ENCODE measurements around the gene SRGN.
"Not testable (repeated sequence)": the region's sequence is repeated elsewhere in the genome, so short reads cannot be mapped to it uniquely, and the experiment has no call there.

Gene SRGN, protein sequence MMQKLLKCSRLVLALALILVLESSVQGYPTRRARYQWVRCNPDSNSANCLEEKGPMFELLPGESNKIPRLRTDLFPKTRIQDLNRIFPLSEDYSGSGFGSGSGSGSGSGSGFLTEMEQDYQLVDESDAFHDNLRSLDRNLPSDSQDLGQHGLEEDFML

DNA sequence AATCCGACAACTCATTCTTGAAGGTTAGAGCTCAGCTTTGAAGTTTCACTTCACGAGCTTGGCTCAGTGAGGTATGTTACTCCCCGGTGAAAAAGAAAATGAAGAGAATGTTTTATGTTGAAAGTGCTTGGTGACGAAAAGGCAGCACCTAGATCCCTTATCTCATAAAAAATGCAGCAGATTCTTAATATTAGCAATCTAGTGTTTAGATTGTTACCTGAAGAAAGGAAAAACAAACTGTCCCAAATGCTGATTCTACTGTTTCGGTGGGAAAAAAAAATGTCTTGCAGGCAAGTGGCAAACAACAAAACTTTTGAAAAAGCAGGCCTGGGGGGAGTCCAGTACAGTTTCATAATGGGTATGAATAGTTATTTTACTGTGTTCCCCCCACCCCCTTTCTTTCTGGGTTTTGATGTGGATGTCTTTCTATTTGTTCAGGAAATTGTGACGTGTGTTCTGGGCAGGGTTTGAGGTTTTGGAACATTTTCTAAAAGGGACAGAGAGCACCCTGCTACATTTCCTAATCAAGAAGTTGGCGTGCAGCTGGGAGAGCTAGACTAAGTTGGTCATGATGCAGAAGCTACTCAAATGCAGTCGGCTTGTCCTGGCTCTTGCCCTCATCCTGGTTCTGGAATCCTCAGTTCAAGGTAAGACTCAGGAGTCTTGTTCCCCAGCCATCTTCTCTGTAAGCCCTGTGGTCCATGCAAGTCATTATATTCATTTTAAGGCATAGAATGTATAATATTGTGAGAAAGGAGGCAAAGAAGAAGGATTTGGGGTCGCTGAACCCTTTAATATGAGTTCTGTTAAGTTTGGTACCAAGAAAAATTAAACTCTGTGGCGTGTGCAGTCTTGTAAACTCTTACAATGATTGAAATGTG, at the start of gene SRGN:
Gene SRGN, plus strand, starts transcription at position 514 of the 881 bp plus-strand sequence. Its CDS starts 55 bp downstream, at position 569.
- DNase-seq, result peak; percentile 80

DNA sequence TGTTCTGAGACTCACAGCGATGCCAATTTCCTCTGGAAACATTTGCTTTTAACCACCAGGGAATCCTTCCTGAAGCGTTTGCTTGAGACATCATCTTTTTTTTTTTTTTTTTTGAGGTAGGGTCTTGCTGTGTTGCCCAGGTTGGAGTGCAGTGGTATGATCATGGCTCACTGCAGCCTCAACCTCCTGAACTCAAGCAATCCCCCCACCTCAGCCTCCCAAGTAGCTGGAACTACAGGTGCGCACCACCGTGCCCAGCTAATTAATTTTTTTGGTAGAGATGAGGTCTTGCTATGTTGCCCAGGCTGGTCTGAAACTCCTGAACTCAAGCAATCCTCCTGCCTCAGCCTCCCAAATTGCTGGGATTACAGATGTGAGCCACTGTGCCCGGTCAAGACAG, 47.0 kb upstream of the SRGN start:
- not testable (repeated sequence) for DNase-seq

DNA sequence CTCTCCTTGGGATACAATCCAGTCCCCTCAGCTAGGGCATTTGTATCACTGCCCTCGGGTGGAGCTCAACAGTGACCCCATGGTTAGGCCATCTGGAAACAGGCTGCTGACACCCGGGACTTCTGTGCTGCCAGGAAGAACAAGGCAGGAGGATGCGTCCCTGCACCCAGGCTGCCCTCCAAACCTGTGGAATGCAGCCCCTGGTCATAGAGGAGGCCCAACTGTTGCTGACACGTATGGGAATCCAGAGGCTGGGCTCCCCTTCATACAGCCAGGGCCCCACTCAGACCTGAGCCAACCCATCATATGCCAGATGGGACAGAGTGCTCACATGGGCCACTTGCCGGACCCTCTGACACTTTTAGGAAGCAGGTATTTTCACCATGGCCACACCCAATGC, 45.5 kb upstream of the SRGN start:
- no peak for DNase-seq

DNA sequence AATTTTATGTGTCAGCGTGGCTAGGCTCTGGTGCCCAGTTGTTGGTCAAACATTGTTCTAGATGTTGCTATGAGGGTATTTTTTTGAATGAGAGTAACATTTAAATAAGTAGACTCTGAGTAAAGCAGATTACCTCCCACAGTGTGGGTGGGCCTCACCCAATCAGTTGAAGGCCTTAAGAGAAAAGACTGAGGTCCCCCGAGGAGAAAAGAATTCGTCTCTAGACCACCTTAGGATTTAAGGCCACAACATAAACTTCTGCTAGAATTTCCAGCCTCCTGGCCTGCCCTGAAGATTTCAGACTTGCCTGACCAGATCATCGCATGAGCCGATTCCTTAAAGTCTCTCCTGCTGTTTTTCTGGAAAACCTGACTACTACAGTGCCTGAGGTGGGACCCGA, 45.1 kb upstream of the SRGN start:
- no peak for DNase-seq

DNA sequence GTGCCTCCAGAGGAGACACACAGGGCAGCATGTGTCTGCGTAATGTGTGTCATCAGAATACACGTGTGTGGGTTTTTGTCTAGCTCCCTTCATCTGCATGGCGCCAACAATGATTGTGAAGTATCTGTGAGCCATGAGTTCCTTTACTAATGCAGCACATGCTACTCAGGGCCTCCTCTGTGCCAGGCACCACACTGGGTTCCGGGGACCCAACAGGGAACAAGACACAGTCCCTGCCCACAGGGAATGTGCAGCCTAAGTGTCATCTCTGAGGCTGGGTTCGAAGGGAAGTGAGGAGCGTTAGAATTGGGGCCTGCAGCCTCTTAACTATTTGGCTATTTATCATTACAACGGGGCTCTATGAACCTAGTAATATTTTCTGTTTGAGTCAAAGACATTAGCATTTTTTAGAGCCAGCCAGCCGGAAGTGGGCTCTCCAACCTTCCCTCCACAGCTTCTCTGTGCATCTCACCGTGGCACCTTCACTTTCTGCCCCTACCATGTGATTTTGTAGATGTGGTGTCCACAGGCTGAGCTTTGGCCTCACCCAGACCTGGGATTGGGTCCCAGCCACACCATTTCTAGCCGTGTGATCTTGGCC, 43.9 kb upstream of the SRGN start:
- no peak for DNase-seq

DNA sequence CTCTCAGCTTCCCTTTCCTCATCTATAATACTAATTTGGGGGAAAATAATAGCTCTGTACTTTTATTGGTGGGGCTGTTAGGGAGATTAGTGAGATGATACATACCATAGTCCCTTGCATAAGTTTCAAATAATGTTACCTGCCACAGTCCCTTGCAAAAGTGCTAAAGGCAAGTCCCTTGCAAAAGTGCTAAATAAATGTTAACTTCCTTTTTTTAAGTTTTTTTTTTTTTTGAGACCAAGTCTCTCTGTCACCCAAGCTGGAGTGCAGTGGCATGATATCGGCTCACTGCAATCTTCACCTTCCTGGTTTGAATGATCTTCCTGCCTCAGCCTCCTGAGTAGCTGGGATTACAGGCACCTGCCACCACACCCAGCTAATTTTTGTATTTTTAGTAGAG, 43.4 kb upstream of the SRGN start:
- no peak for DNase-seq

DNA sequence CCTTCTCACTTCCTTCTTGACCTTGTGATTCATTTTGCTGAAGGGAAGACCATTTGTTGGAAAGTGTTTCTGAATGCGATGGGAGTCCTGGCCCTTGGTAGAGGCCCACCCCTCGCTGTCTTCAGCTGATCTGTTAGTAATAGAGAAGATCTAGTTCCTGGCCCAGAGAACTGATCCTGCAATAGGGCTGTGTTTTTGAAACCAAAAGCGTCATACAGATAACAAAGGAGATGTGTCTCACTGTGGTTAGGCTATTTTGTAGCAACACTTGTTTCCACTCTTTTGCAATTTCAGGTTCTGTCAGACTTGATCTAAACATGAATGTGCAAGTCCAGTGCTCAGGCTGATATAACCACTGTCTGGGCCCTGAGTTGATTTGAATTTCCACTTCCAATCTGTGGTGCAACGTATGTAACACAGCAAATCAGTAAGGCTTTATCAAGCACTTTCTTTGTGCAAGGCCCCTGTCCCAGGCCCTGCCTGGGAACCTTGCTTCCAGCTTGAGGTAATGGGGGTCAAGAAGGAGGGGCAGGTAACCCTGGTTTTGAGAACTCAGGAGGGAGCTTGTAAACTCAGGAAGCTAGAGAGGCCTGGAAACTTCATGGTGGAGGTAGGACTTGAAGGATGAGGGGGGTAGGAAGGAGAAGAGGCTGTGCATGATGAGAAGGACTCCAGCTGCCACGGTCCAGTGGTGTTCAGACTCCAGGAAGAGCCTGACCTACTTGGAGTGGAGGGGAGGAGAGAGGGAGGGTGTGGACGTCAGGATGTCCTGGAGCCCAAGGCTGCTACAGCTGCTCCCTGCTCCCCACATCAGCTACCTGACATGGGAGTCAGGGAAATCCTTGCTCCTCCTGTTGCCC, 42.2 kb upstream of the SRGN start:
- DNase-seq, result peak; percentile 63

DNA sequence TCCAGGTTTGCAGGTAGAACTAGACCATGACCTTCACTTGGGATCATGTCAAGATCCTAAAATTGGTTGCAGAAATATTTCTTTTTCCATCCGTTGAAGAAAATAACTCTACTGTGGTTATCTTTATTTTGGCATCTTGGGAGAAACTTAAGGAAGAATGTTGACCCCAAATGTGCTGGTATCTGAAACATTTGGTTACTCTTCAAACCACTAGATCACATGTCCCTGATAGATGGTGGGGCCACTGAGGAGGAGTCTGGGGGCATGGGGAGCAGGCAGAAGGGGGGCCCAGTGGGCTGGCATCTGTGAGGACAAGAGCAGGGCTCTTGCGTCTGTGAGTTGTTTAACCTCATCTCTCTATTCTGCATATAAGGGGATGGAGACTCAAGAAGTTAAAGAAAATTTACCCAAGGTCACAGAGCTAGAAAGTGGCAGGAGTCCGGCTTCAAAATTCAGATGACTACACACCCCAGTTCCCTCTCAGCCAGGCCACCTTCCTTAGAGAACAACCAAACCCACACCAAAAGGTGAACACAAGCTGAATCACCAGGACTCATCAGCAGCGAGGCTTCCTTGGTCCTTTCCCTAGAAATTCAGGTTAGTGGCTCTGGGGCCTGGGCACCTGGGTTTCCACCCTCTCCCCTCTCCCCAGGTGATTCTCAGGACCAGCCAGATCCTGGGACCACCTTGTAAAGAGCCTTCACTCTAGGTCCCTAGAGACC, 40.6 kb upstream of the SRGN start:
- DNase-seq, result no peak

DNA sequence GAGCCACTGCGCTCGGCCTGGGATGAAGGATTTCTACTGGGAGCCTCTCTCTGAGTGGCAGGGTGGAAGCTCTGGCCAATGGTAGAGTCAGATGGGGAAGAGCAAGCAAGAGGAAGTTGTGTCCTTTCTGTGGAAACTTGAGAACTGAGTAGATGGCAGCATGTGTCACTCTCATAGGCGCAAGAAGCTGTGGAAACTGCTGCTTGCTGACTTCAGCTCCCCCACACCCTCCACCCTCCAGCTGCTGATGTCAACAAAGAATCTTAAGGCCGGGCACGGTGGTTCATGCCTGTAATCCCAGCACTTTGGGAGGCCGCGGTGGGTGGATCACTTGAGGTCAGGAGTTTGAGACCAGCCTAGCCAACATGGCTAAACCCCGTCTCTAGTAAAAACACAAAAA, 39.8 kb upstream of the SRGN start:
- peak; percentile 70 for DNase-seq

DNA sequence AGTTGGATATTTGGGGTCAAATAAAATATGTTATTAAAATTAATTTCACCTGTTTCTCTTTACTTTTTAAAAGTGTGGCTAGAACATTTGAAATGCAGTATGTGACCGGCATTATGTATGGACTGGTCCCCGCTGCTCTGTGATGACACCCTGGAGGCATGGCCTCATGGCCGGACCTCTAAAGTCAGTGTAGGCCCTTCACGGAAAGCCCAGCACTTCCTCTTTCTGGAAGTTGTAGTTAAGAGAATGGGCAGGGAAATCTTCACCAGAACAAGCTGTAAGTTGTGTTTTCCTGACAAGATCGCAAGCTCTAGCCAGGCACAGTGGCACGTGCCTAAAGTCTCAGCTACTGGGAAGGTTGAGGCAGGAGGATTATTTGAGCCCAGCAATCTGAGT, 38.3 kb upstream of the SRGN start:
- no peak for DNase-seq

DNA sequence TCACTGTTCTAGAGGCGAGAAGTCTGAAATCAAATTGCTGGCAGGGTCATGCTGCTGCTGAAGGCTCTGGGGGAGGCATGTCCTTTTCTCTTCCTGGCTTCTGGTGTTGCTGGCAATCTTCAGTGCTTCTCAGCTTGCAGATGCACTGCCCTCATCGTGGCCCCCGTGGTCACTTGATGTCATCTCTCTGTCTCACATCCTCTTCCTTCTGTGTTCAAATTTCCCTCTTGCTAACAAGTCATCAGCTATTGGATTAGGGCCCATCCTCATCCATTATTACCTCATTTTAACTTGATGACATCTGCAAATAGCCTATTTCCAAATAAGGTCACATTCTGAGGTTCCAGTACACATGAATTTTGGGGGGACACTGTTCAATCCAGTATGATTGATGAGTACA, 36.6 kb upstream of the SRGN start:
- DNase-seq, result no peak

DNA sequence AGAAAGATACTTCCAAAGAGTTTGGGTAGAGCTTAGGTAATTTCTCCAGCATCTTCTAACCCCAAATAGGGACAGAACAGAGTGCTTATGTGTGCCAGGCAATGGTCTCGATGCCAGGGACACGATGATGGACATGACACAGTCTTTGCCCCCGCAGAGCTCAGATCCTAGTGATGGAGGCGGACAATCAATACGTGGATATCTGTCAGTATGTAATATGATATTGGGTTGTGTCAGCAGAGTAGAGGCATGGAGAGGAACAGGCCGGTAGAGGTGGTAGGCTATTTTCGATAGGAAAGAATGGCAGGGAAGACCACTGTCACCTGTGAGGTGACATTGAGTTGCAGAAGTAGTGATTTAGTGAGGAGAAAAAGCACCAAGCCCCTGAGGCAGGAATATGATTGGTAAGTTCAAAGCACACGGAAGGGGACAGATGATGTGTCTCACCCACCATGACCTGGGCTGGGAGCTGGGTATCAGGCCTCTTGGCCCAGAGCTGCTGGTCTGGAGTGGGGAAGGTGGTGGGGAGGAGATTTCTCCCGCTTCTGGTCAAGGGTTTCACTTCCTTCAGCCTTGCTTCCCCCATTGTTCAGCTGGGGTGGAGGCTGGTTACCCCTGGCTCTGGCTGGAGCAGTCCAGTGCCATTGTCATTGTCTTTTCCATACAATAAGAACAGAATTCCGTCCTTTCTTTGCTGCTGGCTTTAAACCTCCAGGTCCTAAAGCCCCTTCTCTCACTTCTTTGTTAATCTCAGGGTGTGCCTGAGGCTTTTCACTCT, 36.0 kb upstream of the SRGN start:
- no peak for DNase-seq

DNA sequence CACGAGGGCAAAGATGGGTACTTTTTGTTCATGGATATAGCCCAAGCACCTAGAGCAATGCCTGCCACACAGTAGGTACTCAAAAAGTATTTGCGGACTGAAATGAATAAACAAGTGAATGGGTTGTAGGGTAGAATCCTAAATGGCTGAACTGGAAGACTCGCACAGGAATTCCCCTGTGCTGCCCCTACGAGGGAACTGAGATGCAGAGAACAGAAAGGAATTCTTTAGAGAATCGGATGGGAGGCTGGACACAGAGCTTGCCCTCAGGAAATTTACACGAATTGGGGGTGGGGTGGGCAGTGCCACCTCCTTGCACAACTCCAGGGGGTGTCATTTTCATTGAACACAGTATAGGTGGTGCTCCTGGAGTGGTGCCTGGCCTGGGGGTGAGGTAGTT, 35.2 kb upstream of the SRGN start:
- no peak for DNase-seq

DNA sequence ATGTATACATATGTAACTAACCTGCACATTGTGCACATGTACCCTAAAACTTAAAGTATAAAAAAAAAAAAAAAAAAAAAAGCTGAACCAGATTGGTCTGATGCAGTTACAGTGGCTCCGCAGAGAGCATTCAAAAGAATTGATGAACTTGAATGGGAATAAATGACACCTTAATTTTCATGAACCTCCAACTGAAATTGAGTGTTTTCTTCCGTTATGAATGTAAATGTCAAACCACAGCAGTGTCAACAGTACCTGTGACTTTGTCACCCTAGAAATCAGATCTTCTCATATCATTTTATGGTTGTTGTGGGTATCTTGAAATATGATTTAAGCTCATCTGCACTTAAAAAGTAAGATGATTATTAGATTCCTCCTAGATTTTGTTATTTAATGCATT, 32.7 kb upstream of the SRGN start:
- no peak for DNase-seq

DNA sequence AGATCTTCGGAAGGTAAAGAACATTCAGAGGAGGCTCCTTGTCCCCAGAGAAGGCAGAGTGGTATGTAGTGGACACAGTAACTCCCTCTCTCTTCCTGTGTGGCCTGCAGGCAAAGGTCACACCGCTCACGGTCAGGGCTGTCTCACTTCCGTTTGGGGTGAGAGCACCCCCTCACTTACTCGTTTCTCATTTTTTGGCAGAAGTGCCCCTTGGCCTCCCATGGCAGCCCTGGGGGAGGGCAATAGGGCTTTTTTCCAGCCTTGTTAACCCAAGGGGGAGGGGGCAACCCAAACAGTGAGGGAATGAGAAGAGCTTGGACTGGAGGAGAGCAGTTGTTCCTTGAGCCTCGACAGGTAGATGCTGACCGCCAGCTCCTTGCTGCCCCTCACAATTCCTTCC, 31.8 kb upstream of the SRGN start:
- no peak for DNase-seq

DNA sequence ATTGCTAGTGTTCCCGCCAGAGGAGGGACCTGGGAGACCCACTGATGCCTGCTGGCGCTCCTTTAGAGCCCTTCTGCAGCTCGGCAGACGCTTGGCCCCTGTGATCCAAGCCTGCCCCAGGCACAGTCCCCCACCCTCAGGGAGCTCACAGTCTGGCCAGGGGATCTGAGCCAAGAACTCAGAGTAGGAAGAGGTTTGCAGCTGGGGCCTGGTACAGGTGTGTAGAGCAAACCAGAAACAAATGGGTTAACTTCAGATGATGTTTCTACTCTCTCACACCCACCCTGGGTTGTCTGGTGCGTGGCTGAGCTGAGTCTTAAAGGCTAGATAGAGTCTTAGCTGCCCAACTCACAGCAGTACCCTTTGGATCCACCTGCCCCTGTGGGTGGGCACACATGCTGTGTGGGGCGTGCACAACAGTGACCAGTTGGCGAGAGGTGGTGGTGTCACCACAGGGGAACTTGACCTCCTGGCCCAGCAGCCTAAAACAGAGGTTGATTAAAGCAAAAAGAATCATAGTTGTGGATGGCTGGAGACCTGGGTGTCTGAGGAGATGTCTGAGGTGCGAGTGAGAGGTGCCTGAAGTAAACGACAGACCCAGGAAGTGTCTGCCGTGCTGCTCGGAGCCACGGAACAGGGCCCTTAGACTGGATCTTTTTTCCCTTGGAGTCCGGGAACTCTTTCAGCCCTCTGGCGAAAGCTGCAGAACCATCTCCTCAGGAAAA, 31.2 kb upstream of the SRGN start:
- DNase-seq, result no peak

DNA sequence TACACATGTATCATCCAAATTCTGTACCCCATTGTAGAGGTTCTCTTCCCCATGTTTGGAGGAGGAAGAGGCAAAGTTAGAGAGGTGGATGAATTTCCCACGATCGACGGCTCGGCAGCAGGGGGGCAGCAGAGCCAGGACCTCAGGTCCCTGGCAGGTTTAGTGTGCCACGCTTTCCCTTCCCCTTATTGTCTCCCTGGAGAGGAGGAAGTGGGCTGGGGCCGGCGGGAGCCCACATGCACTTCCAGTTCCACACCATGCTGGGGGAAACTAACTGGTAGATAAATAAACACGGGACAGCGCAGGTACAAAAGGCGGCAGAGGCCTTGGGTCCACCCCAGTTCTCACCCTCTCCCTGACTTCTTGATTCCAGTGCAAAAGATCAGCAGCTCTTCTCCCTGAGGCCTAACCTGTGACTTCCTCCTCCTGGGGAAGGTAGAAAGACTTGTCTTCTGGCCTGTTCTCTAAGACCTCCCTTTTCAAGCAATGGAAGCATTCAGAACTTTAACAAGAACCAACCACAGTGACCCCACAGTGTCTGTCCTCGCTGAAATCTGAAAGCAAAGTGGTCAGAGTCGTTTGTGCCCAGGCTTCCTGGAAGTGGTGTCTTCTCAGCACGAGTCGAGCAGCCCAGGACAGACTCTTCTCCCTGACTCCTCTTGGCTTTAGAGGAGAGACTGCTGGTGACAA, 30.5 kb upstream of the SRGN start:
- DNase-seq, result no peak

DNA sequence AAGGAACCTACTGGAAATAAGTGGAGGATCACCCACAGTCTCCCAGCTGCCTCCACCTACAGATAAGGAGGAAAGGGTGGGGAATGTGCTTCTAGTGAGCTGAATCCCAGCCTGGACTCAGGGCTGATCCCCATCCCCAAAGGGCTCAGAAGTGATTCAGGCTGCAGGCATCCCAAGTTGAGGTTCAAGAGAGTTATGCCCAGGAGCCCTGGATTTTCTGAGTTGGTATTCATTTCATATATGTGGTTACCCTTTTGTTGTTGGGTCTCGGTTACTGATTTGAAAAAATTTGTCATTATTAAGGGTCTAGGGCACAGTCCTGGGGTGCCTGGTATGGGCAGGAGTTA, 30.0 kb upstream of the SRGN start:
- no peak for DNase-seq

DNA sequence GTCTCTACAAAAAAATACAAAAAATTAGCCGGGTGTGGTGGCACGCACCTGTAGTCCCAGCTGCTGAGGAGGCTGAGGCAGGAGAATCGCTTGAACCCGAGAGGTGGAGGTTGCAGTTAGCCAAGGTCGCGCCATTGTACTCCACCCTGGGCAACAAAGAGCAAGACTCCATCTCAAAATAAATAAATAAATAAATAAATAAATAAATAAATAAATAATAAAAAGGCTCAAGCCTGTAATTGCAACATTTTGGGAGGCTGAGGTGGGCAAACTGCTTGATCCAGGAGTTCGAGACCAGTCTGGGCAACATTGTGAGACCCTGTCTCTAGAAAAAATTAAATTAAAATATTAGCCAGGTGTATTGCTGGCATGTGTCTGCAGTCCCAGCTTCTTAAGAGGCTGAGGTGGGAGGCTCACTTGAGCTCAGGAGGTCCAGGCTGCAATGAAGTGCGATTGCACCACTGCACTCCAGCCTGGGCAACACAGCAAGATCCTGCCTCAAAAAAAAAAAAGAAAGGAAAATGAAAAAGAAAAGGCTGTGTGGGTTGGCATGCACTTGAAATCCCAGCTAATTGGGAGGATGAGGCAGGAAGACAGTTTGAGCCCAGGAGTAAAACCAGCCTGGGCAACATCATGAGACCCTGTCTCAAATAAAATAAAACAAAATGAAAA, 27.6 kb upstream of the SRGN start:
- DNase-seq, result no peak

Data from activated CD8-positive, alpha-beta memory T cell treated with anti-CD3 and anti-CD28 coated beads, Interleukin-2, amount 50 U/mL, for 48 hours (primary cell).